Erythroblast (primary cell): ENCODE results near the gene CXCL1.

Experiments used
- GATA1 ChIP-seq: IDR thresholded peaks from 2 replicates; pipeline ENCODE4 v1.6.1; 2011; ENCODE audit warnings: low read depth, mild to moderate bottlenecking, control low read depth, low read length, moderate library complexity
- POLR2A ChIP-seq: IDR thresholded peaks from 2 replicates; pipeline ENCODE4 v1.6.1; 2011; ENCODE audit warnings: mild to moderate bottlenecking, low read length

DNA sequence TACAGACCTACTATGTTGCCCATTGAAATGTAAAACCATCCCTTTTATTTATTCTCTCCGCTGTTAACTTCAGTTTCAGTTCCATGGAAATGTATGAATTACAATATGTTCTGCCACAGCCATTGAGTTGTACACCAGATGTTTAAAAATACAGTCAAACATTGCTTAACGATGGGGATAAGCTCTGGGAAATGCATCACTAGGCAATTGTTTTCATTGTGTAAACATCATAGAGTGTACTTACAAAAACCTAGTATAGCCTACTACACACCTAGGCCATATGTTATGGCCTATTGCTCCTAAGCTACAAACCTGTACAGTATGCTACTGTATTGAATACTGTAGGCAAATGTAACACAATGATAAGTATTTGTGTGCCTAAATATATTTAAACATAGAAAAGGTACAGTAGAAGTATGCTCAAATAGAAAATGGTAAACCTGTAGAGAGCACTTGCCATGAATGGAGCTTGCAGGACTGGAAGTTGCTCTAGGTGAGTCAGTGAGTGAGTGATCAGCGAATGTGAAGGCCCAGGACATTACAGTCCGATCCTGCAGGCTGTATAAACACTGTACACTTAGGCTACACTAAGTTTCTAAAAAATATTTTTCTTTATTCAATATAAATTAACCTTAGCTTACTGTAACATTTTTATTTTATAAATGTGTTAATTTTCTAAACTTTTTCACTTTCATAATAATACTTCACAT, 18.8 kb upstream of the CXCL1 start:
- TF ChIP-seq POLR2A (no peak), GATA1 (no peak)
